B cell (primary cell): ENCODE measurements around the gene SF1. TPM values are rescaled to one million over a fixed set of nuclear protein-coding genes. Genes with fewer than 3 reads are reported as not detected.

ENCODE experiments used
- ATAC-seq: fragments of 200-7000 bp; cut with Tn5 transposase; one replicate; pipeline ENCODE4 v1.10.0; 2021; ENCODE audit warnings: low read depth, mild to moderate bottlenecking, moderate number of reproducible peaks, moderate library complexity
- CTCF ChIA-PET: fragments of 350-600 bp; sonication (Branson Sonifier 250); formaldehyde crosslinking; loops from one replicate; lab custom pipeline; 2021; ENCODE audit warnings: antibody characterized with exemption, inconsistent platforms; lab: Charles Lee
- POLR2A ChIA-PET: fragments of 350-600 bp; sonication (Branson Sonifier 250); formaldehyde crosslinking; loops from one replicate; lab custom pipeline; 2021; ENCODE audit warnings: antibody characterized with exemption; lab: Charles Lee
- DNase-seq: peaks from one replicate; pipeline ENCODE4 v3.0.0; 2013
- H2AFZ ChIP-seq: 2 replicates; pipeline ENCODE4 v1.6.1; 2012; ENCODE audit warnings: mild to moderate bottlenecking, low read depth, low read length; ENCODE audit not compliant: insufficient read depth, poor library complexity, severe bottlenecking
- H3K27ac ChIP-seq, 2 donors: 1 replicate in 1 of 2; 2 replicates in 1 of 2; pipeline ENCODE4 v1.5.1; 2012 to 2013; ENCODE audit warnings: low read length in 2 of 2, mild to moderate bottlenecking in 2 of 2, moderate library complexity in 1 of 2
- H3K27me3 ChIP-seq, 4 experiments: fragments of 200-600 bp in 1 of 4; sonication (generic) in 1 of 4; replicated peaks in 1 of 4; 1 replicate in 2 of 4; 2 replicates in 2 of 4; pipeline versions ENCODE4 v1.6.1 to v1.7.0; 2013 to 2016; ENCODE audit warnings: low read length in 3 of 4, mild to moderate bottlenecking in 2 of 4, mixed read lengths in 1 of 4, moderate library complexity in 1 of 4; ENCODE audit not compliant: insufficient read depth in 4 of 4, control insufficient read depth in 3 of 4; ENCODE audit errors: control extremely low read depth in 1 of 4
- H3K36me3 ChIP-seq, 2 experiments: replicated peaks in 1 of 2; 1 replicate in 1 of 2; 2 replicates in 1 of 2; pipeline versions ENCODE4 v1.6.1 to v1.7.1; 2013; ENCODE audit warnings: low read length in 1 of 2; ENCODE audit not compliant: insufficient read depth in 2 of 2, control insufficient read depth in 1 of 2; ENCODE audit errors: control extremely low read depth in 1 of 2, extremely low read depth in 1 of 2
- H3K4me1 ChIP-seq, 2 donors: fragments of 200-600 bp in 1 of 2; sonication (generic) in 1 of 2; 1 replicate in 1 of 2; 2 replicates in 1 of 2; pipeline versions ENCODE4 v1.5.1 to v1.6.1; 2013 to 2017; ENCODE audit warnings: low read length in 2 of 2; ENCODE audit not compliant: control insufficient read depth in 2 of 2, insufficient read depth in 2 of 2
- H3K4me2 ChIP-seq: replicated peaks from 2 replicates; pipeline ENCODE3; 2012; ENCODE audit warnings: mild to moderate bottlenecking, low read depth, low read length; ENCODE audit not compliant: poor library complexity, severe bottlenecking
- H3K4me3 ChIP-seq, 5 experiments: fragments of 200-600 bp in 1 of 5; sonication (generic) in 1 of 5; 1 replicate in 3 of 5; 2 replicates in 2 of 5; pipeline versions ENCODE4 v1.5.1 to v1.7.0; 2011 to 2016; ENCODE audit warnings: low read length in 4 of 5, mild to moderate bottlenecking in 4 of 5, low read depth in 2 of 5, control low read depth in 1 of 5, moderate library complexity in 1 of 5; ENCODE audit not compliant: insufficient read depth in 1 of 5; ENCODE audit errors: control extremely low read depth in 1 of 5, extremely low read depth in 1 of 5
- H3K79me2 ChIP-seq: fragments of 200-600 bp; sonication (generic); one replicate; pipeline ENCODE4 v1.6.0; 2016; ENCODE audit warnings: low read length; ENCODE audit not compliant: control insufficient read depth, insufficient read depth
- H3K9ac ChIP-seq: fragments of 200-600 bp; sonication (generic); 2 replicates; pipeline ENCODE4 v1.6.1; 2017; ENCODE audit warnings: mild to moderate bottlenecking, low read length, moderate library complexity
- H3K9me3 ChIP-seq, 3 donors: one replicate each; pipeline versions ENCODE4 v1.6.1 to v1.7.1; 2013; ENCODE audit warnings: low read length in 2 of 3; ENCODE audit not compliant: control insufficient read depth in 2 of 3, insufficient read depth in 1 of 3; ENCODE audit errors: control extremely low read depth in 1 of 3
- H4K20me1 ChIP-seq: 2 replicates; pipeline ENCODE4 v1.6.0; 2012; ENCODE audit warnings: mild to moderate bottlenecking, low read length; ENCODE audit not compliant: insufficient read depth, control insufficient read depth, poor library complexity, severe bottlenecking
- H3K27ac Mint-ChIP-seq: one replicate; pipeline ENCODE4 v1.8.0; 2021; ENCODE audit warnings: mixed read lengths
- H3K27me3 Mint-ChIP-seq: one replicate; pipeline ENCODE4 v1.8.0; 2021; ENCODE audit warnings: mixed read lengths
- H3K4me1 Mint-ChIP-seq: one replicate; pipeline ENCODE4 v1.8.0; 2021; ENCODE audit warnings: mixed read lengths
- H3K4me3 Mint-ChIP-seq: one replicate; pipeline ENCODE4 v1.8.0; 2021; ENCODE audit warnings: mixed read lengths
- H3K9me3 Mint-ChIP-seq: one replicate; pipeline ENCODE4 v1.8.0; 2022; ENCODE audit warnings: mixed read lengths; ENCODE audit not compliant: insufficient read depth
- EZH2 ChIP-seq: IDR thresholded peaks from 2 replicates; pipeline ENCODE4 v1.6.1; 2012; ENCODE audit warnings: borderline replicate concordance, low read depth, mild to moderate bottlenecking, moderate library complexity, low read length; ENCODE audit not compliant: insufficient read depth, poor library complexity, severe bottlenecking
- WGBS: methylation state at CpG from one replicate; pipeline ENCODE4 v1.1.5; 2013; ENCODE audit warnings: missing lambda C conversion rate; ENCODE audit not compliant: insufficient coverage; 5-methylcytosine and 5-hydroxymethylcytosine counted together
- intact Hi-C: fragments of 100-400 bp; cut with micrococcal nuclease; formaldehyde crosslinking; loops from one replicate; pipeline ENCODE4 v1.10.0; 2022
- polyA plus RNA-seq: library from polyadenylated mRNA; depleted of rRNA; stranded (reverse); fragments of >200 nt; gene quantifications from 2 replicates; pipeline ENCODE4 v1.2.3, GENCODE V29; 2012
- total RNA-seq, 2 donors: library from RNA; stranded (reverse); fragments of 120-200 nt in 1 of 2; gene quantifications; 1 replicate in 1 of 2; 2 replicates in 1 of 2; pipeline versions ENCODE4 v1.2.3 to v1.2.4, GENCODE V29; 2013 to 2022
- TF ChIP-seq, protein P1 (sequence below): fragments of 200-600 bp; IDR thresholded peaks from one replicate; pipeline ENCODE4 v1.8.0; 2022; ENCODE audit warnings: antibody characterized with exemption, mild to moderate bottlenecking

Gene SF1
- total and polyA plus RNA-seq, 2 donors (not counting 1 experiment from before 2014, with no cell fraction given): 369 to 931 TPM

DNA sequence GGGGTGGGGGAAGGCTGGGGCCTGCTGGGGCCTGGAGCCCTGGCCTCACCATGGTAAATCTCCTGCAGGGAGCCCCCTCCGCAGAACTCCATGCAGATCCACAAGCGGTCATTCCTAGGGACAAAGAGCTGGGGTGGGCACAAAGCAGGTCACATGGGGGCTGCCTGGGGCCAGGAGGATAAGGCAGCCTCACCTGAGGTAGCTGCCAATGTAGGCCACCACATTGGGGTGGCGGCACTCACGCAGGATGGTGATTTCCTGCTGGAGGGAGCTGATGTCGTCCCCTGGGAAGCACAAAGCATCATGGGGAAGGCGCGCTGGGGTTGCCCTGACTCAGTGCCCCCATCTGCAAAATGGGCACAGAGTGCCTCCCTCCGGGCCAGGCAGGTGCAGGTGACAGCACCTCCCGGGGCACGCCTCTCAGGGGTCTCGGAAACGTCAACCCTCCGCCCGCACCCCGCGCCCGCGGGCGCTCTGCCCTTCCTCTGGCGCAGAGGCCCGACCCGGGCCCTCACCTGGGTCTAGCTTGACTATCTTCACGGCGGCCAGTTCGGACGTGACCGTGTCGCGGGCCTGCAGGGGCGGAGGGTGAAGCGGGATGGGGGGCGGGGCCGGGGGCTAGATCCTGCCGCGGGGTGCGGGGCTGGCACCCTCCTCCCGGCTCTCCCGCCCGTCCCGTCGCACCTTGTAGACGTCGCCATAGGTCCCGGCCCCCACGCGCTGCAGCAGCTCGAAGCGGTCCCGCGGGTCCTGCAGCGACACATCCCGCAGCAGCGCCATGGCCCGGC lies 24.2 kb upstream of the SF1 start:
- ChIA-PET CTCF (interaction anchor here (0.7 to 7.3 kb wide), 11 partner anchors 11 to 92 kb away, joined by 3 to 73 read pairs (median 4); partner anchors contain the start of genes CDC42BPG, RASGRP2 and SF1), POLR2A (interaction anchor here (0.6 to 4.9 kb wide), 10 partner anchors 8 to 310 kb away, joined by 3 to 40 read pairs (median 5); partner anchors contain the start of genes CDC42BPG, RASGRP2, SF1 and TM7SF2)
- Mint-ChIP-seq H3K9me3 (no peaks in the 10 kb centered on the region), H3K4me3 (peak overlapping the region; percentile 88), H3K4me1 (peaks cover 45% of the 10 kb centered on the region), H3K27me3 (no peaks in the 10 kb centered on the region), H3K27ac (peak overlapping the region; percentile 92)
- peaks cover 3% of the 10 kb centered on the region for H4K20me1 ChIP-seq
- peak; percentile 75 for DNase-seq
- H3K4me3 ChIP-seq: peak overlapping the region; percentile 19 to 71 (median 63)
- H3K79me2 ChIP-seq: peaks cover 71% of the 10 kb centered on the region
- H3K36me3 ChIP-seq: peaks cover 0 to 52% of the 10 kb centered on the region in 2 experiments
- H3K27me3 ChIP-seq: no peaks in the 10 kb centered on the region
- peak overlapping the region; percentile 61 for H3K9ac ChIP-seq
- peak overlapping the region; percentile 98 for H3K4me2 ChIP-seq
- H2AFZ ChIP-seq: peak overlapping the region; percentile 63
- peak overlapping the region; percentile 59 to 90 for H3K27ac ChIP-seq
- intact Hi-C loops: loop anchor here (1.0 to 5.0 kb wide), 6 partner anchors 8 to 335 kb away; partner anchors contain the start of genes CDC42BPG, EHD1 and MEN1
- peaks cover 46 to 54% of the 10 kb centered on the region in 2 donors for H3K4me1 ChIP-seq
- no peaks in the 10 kb centered on the region for H3K9me3 ChIP-seq
- ATAC-seq: peak; percentile 16
- TF ChIP-seq, protein P1, sequence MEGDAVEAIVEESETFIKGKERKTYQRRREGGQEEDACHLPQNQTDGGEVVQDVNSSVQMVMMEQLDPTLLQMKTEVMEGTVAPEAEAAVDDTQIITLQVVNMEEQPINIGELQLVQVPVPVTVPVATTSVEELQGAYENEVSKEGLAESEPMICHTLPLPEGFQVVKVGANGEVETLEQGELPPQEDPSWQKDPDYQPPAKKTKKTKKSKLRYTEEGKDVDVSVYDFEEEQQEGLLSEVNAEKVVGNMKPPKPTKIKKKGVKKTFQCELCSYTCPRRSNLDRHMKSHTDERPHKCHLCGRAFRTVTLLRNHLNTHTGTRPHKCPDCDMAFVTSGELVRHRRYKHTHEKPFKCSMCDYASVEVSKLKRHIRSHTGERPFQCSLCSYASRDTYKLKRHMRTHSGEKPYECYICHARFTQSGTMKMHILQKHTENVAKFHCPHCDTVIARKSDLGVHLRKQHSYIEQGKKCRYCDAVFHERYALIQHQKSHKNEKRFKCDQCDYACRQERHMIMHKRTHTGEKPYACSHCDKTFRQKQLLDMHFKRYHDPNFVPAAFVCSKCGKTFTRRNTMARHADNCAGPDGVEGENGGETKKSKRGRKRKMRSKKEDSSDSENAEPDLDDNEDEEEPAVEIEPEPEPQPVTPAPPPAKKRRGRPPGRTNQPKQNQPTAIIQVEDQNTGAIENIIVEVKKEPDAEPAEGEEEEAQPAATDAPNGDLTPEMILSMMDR: no peak
- no peak for TF ChIP-seq EZH2
- 1% methylated on average over 54 of the region's 54 CpGs for WGBS
